Activated CD4-positive, CD25-positive, alpha-beta regulatory T cell treated with anti-CD3 and anti-CD28 coated beads, Interleukin-2, amount 50 U/mL, for 16 hours (primary cell): ENCODE results near the gene PHETA2.
"Not testable (repeated sequence)": the region's sequence is repeated elsewhere in the genome, so short reads cannot be mapped to it uniquely, and the experiment has no call there.

ENCODE experiments used
- DNase-seq: peaks from one replicate; pipeline ENCODE4 v3.0.0-alpha.2; 2020; ENCODE audit warnings: low read depth, low spot score

Gene PHETA2

GRCh38 chr22:42069801-42070516 is 4.1 kb upstream of the PHETA2 start:
- DNase-seq = no peak

- peak; percentile 86 for DNase-seq
Observed at GRCh38 chr22:42070517-42071422, 3.3 kb upstream of the PHETA2 start, which contains the start of gene NAGA. Gene NAGA, minus strand, starts transcription at chr22:42070812. Its CDS starts 515 bp downstream, at chr22:42070297.

- not testable (repeated sequence) for DNase-seq
Observed at GRCh38 chr22:42071508-42071907, 2.5 kb upstream of the PHETA2 start.

GRCh38 chr22:42072606-42073330 is 1.3 kb upstream of the PHETA2 start:
- DNase-seq = no peak

GRCh38 chr22:42073621-42074041 is 417 bp upstream of the PHETA2 start:
- no peak for DNase-seq

- DNase-seq = no peak
Observed at GRCh38 chr22:42074846-42075676, 1.0 kb downstream of the PHETA2 start.

DNA sequence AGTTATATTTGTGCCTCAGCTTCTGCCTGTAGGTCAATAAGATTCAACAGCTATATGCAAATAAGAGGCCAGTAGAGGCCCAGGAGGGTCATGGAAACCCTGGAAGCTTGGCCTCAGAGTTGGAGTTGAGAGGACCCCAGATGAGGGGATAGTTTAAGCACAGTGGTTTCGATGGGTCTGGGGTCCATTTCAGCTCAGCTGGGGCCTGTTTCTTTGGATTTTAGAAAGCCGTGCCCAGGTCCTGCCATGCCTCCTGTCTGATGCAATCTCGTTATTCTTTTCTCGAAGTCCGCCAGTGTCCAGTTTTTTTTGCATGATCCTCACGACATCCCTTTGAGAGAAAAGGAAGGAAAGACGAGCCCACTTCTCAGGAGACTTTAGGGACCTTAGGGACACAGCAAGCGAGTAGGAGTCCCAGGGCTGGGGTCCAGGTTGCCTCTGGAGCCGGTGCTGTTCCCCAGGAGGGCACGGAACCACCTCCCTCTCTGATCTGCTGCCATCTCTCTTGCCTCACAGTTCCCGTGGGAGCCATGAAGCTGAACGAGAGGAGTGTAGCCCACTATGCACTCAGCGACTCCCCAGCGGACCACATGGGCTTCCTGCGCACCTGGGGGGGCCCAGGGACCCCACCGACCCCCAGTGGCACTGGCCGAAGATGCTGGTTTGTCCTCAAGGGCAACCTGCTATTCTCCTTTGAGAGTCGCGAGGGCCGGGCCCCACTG is 2.9 kb downstream of the PHETA2 start:
- no peak for DNase-seq

GRCh38 chr22:42077486-42078125 is 3.6 kb downstream of the PHETA2 start:
- DNase-seq = no peak

- DNase-seq = no peak
Observed at GRCh38 chr22:42078469-42079318, 4.6 kb downstream of the PHETA2 start.

DNA sequence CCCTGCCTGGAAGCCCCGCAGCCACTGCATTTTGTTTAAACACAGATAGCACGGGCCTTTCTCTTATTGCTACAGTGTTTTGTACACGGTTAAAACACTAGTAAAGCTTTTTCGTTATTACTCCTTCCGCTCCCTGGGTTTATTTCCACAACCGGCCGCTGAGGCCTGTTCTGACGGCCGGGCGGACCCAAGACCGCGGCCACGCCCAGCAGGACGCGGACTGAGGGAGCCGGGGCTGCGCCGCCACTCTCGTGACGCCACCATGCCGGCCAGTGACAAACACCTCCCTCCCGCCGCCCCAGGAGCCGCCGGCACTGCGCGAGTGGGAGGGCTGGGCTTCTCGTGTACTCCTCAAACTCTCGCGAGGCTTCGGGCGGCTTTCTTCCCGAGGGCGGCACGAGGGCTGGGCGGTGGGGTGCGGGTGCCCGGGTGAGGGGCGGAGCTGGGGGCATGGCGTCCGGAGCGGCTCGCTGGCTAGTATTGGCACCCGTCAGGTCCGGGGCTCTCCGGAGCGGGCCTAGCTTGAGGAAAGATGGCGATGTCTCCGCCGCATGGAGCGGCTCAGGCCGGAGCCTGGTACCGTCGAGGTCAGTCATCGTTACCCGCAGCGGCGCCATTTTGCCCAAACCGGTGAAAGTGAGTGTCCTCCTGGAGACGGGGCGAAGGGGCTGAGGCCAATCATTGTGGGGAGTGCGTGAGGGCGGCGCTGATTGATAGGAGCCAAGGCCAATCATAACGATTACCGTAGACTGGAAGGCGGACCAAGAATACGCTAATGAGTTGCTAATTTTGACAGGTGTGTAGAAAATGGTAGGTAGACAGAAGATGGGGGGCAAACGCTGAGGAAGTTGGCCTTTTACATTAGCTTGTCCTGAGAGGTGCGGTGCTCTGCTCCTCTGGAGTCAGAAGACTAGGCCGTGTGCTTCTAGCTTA is 5.5 kb downstream of the PHETA2 start, which contains the start of gene SMDT1:
SMDT1 (plus strand) TSS at position 382 of the 933 bp plus-strand sequence; CDS start at position 451, 69 bp downstream.
- DNase-seq = peak; percentile 95

DNA sequence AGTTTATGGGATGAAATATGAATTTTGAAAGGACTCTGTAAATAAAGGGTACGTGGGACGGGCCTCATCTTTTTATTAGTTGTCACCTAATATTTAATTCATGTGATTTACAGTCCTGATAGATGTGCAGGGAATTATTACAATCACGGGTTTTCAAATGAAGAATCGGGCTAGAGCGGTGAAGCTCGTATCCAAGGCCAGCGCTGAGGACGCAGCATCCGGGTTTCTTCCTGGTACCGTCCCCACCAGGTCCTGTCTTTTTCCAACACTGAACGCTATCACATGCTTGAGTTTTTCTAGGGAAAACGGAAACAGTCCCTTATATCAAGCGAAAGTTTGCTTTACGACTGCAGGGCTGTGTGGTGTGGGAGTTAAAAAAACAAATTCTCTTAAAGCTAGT is 6.2 kb downstream of the PHETA2 start:
- DNase-seq = no peak

DNA sequence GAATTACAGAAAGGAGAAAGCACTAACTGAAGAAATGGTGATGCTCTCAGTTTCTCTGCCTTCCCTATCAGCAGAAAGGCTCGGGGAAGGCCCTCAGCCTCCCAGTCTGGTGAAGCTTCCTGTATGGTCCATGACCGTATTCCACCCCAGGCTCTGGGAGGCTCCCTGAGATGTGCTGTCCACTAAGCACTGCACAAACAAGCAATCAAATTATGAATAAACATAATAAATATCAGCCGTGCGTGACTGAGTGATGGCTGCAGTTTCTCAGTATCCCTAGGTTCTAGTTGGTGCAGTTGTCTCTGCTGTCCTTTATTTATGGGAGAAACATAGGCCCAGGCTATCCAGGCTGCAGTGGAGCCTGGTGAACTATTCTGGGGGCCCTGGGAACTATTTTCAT is 9.1 kb downstream of the PHETA2 start:
- DNase-seq = no peak

- no peak for DNase-seq
Observed at GRCh38 chr22:42084874-42085273, 10.8 kb downstream of the PHETA2 start.

- DNase-seq = no peak
Observed at GRCh38 chr22:42086051-42086450, 12.0 kb downstream of the PHETA2 start.

GRCh38 chr22:42090596-42091454 is 16.8 kb downstream of the PHETA2 start, which contains the start of gene NDUFA6:
Gene NDUFA6, minus strand, starts transcription at chr22:42090772. Its CDS starts 28 bp downstream, at chr22:42090744.
- peak; percentile 97 for DNase-seq

DNA sequence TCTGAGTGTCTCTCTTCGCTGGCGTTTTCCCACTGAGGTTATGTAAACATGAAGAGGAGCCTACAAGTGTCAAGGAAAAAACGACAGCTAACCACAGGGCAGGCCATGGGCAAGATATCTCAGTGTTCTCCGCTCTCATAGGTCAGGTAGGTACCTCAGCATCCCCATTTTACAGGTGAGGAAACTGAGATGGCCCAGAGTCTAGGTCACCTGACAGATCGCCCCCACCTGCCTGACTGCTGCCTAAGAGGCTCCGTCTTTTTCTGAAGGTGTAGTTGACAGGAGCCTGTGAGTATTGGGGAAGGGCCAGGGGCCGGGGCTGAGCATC is 17.4 kb downstream of the PHETA2 start:
- DNase-seq = no peak

- no peak for DNase-seq
Observed at GRCh38 chr22:42101199-42101598, 27.2 kb downstream of the PHETA2 start.
